VCaP (cell line): Measurements from ENCODE around the gene C1QTNF7.

Experiments used
- H3K27ac ChIP-seq: fragments of 450-650 bp; 2 replicates; pipeline ENCODE4 v1.5.1; 2017
- TF ChIP-seq, protein P1 (sequence below): fragments of 450-650 bp; conservative IDR thresholded peaks from 2 replicates; pipeline ENCODE4 v1.5.1; 2017; ENCODE audit warnings: mild to moderate bottlenecking, moderate library complexity

The C1QTNF7 gene

GRCh38 chr4:15390494-15390893 is 37.3 kb upstream of the C1QTNF7 start:
- H3K27ac ChIP-seq = no peak overlapping the region
- TF ChIP-seq, protein P1, sequence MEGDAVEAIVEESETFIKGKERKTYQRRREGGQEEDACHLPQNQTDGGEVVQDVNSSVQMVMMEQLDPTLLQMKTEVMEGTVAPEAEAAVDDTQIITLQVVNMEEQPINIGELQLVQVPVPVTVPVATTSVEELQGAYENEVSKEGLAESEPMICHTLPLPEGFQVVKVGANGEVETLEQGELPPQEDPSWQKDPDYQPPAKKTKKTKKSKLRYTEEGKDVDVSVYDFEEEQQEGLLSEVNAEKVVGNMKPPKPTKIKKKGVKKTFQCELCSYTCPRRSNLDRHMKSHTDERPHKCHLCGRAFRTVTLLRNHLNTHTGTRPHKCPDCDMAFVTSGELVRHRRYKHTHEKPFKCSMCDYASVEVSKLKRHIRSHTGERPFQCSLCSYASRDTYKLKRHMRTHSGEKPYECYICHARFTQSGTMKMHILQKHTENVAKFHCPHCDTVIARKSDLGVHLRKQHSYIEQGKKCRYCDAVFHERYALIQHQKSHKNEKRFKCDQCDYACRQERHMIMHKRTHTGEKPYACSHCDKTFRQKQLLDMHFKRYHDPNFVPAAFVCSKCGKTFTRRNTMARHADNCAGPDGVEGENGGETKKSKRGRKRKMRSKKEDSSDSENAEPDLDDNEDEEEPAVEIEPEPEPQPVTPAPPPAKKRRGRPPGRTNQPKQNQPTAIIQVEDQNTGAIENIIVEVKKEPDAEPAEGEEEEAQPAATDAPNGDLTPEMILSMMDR = no peak

- TF ChIP-seq, protein P1 = no peak
Observed at GRCh38 chr4:15392053-15392805, 35.6 kb upstream of the C1QTNF7 start.

DNA sequence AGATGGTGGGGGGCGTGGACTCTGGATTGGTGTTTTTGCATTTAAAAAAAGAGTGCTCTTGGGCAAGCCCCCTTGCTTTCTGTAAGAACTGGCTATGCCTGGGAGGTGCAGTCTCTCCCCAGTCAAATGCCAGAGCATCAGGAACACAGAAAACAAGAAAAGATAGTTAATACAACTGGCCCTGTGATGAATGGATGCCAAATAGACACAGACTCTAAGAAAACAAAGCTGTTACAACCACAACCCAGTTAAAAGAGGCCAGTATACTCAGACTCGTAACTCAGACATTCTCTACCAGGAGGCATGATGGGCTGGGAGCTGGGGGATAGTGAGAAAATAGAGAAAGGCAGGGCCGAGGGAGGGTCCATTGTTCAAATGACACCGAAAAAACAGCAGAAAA is 32.5 kb upstream of the C1QTNF7 start:
- TF ChIP-seq, protein P1 = no peak
- no peak overlapping the region for H3K27ac ChIP-seq

More at GRCh38 chr4:15392053-15392805, 35.6 kb upstream of the C1QTNF7 start:
- H3K27ac ChIP-seq = no peak overlapping the region

DNA sequence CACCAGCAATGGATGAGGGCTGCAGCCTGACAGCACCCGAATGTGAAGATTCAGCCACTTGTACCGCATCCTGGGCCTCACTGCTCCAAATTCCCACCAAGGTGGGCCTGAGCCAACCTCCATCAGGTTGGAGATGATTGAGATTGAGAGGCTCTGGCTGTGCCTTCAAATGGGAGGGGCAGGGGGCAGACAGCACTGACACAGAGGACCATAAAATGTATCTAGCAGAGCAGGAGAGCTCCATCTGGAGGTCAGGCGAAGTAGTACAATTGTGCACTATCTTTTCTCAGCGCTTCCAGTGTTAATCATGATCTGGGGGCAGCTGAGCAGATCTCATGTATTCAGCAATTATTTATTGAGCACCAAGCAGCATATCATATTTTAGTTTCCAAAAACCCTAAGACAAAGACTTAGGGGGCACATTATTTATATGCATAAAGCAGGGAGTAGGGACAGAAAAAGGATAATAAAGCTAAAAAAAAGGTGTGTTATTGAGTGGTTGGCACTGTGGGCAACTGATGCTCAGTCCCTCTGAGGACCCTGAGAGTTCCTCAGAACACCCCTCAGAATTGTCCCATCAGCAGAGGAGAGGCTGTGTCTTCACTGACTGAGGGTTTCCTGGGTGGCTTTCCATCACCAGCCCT is 31.6 kb upstream of the C1QTNF7 start:
- TF ChIP-seq, protein P1 = peak; percentile 81
- no peak overlapping the region for H3K27ac ChIP-seq

DNA sequence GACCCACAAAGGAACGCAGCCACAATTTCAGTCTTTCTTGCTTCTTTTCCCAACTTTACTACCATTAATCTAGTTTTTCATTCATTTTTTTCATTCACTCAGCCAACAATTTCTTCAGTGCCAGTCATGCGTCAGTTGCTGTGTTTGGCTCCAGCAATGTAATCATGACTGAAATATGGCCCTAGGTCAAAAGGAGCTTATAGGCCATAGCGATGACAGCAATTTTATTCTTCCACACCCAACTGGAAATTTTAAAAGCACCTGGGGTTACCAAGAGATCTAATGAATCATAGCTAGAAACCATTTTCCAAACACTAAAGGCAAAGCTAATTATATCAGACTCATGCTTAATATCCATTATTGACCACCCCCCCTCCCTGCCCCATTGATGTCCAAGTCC is 29.8 kb upstream of the C1QTNF7 start:
- TF ChIP-seq, protein P1 = no peak
- no peak overlapping the region for H3K27ac ChIP-seq

DNA sequence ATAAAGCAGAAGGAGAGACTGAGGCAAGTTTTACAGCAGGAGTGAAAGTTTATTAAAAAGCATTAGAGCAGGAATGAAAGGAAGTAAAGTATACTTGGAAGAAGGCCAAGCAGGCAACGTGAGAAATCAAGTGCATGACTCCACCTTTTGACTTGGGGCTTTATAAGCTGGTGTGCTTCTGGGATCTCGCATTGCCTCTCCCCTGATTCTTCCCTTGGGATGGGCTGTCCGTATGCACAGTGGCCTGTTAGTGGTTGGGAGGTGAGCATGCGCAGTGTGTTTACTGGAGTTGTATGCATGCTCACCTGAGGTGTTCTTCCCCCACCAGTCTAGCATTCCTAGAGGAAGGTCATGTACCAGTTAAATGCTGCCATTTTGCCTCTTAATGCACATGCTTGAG is 29.1 kb upstream of the C1QTNF7 start:
- TF ChIP-seq, protein P1 = no peak
- no peak overlapping the region for H3K27ac ChIP-seq

GRCh38 chr4:15400226-15400625 is 27.6 kb upstream of the C1QTNF7 start:
- no peak overlapping the region for H3K27ac ChIP-seq
- TF ChIP-seq, protein P1 = no peak
